ENCODE data around the gene ATG14.
"Not testable (repeated sequence)": the region's sequence is repeated elsewhere in the genome, so short reads cannot be mapped to it uniquely, and the experiment has no call there.

ATG14 gene

DNA sequence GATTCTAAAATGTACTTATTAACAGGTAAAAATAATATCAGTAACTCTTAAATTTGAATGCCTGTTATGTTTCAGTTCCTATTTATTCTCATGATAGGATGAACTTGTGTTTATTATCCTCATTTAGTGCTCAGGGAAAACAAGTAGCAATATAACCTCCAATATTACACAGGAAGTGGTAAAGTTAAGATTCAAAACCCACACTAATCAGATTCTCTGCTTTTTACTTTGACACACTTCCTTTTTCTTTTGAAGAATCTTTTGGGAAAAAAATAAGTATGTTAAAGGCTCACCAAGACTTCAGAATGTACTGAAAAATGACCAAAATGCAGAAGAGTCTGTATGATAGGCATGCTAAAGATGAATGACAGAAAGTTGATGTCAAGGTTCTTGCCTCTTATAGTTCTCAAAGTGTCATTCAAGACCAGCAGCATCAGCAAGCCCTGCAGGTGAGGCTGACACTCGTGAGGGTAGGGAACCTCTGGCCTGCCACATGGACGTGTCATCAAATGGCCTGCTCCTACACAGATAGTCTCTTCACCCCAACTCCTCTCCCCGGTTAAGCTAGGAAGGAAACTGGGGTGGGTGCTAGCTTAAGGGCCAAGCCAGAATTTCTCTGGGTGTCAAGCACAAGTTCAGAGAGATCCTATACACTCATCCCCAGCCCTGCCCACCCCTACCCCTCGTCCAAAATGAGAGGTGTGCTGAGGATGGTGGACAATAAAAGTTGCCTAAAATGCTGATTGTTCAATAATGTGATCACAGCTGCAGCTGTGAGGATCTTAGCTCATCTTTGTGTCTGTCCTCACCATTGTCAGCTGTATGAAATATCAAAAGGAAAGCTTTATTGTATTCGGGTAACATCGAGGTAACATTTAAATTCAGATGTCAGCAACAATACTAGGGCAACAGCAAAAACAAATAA lies 22.5 kb upstream of the ATG14 start:
- DNase-seq (ENCODE audit: low read depth in 2 of 2), result no peak

DNA sequence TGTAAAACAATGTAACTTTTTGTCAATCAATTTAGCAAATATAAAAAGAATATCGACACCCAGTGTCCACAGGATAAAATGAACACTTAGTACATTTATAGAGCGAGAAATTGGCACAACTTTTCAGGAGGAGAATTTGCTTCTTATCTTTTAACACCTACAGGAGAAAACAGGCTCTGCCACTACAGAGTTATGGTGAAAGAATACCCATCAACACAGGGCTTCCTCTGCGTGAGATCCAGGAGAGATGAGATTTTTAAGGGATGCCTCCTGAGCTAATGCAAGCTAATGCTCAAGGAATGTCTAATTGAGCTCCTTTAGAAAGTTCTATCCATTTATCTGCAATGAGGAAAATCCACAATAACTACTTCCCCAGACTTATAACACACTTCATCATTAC lies 21.0 kb upstream of the ATG14 start:
- no peak for DNase-seq (ENCODE audit: low read depth in 2 of 2)

- peak in 1 of 2 donors; percentile 19 for DNase-seq (ENCODE audit: low read depth in 2 of 2)
Measured at GRCh38 chr14:55430024-55430690, 18.5 kb upstream of the ATG14 start.

- DNase-seq (ENCODE audit: low read depth in 2 of 2), result no peak
Measured at GRCh38 chr14:55427439-55427838, 15.8 kb upstream of the ATG14 start.

DNA sequence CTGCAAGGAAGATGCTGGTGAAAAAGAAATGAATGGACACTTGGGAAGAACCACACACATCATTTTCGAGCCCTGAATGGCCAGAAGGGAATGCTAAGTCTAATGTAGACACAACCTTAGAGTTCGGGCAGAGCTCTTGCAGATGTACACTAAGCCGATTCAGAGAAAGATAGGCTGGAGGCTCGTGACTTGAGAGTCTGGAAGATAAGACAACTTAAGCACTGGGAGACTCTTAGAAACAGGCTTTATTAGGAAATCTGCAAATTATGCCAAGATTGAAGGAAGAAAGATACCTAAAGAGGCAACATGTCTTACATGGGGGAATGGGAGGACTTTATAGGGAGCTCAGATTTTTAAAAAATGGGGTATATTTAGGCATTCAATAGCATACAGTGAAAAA lies 15.3 kb upstream of the ATG14 start:
- no peak for DNase-seq (ENCODE audit: low read depth in 2 of 2)

DNA sequence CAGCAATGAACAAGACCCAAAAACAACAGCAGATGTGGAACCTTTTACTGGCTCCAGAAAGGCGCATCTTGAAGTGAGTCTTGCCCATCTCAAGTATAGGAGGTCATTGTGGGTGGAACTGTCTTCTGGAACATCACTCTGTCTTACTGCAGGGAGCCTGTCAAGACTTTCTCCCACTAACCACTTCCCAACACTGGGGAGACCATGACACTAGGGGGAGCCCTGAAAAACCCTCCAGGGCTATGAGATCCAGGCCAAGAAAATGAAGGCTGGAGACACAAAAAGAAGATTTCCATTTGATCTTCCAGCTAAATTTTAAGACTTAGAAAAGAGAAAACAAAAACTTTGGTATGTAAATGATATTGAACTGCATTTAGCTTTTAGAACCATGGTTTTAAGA lies 13.5 kb upstream of the ATG14 start:
- DNase-seq (ENCODE audit: low read depth in 2 of 2), result no peak

DNA sequence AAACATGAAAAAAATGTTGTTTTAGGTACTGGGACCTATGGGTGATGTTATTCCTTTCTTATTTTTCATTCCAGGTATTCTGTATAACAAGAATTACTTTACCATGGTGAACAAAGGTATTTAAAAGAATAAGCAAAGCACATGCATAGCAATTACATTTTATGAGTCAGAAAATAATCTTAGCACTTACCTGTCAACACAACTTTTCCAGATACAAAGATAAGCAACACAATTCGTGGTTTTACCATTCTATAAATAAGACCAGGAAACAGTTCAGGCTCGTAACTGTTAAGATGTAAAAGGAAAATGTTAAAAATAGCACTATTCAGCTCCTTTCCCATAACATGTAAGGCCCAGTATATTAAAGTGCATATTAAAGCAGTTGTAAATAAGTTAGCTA lies 12.3 kb upstream of the ATG14 start:
- no peak for DNase-seq (ENCODE audit: low read depth in 2 of 2)

DNA sequence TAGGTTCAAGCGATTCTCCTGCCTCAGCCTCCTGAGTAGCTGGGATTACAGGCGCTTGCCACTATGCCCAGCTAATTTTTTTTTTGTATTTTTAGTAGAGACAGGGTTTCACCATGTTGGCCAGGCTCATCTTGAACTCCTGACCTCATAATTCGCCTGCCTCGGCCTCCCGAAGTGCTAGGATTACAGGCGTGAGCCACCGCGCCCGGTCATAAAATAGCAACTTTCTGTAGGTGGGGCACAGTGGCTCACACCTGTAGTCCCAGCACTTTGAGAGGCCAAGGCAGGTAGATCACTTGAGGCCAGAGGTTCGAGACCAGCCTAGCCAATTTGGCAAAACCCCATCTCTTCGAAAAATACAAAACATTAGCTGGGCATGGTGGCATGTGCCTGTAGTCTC lies 10.7 kb upstream of the ATG14 start:
- DNase-seq (ENCODE audit: low read depth in 2 of 2), result not testable (repeated sequence)

DNA sequence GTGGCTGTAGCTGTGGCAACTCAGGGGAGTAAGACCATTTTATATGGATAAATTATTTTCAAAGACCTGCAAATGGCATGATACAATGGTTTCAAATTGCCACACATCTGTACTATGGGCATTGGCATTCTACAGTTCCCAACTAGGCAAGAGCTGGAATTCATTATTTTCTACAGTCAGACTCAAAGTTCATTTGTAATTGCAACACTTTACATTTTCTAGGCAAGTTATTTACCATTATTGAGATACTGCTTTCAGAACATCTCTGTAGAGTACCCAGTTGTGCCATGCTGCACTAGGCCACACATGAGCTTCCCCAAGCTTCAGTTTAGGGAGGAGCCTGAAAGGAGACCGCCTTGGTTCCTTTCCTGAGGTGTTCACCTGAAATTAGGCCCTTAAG lies 8.0 kb upstream of the ATG14 start:
- DNase-seq (ENCODE audit: low read depth in 2 of 2), result no peak

DNA sequence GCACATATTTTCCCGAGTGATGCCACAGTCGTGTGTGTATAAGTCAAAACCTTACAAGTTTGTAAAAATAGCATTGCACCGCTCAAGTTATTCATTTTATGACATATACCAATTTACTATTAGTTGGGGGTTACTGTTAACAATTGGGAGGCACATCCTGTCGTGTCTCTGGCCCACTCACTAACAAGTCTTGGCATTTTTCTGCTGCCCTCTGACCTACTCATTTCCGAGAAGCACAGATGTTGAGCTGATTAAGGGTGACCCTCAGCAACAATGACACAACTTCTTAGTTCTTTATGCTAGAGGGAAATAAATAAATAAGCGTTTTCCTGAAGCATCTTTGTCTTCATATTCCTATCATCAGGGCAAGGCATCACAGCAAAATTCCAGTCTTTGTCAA lies 6.8 kb upstream of the ATG14 start:
- no peak for DNase-seq (ENCODE audit: low read depth in 2 of 2)

DNA sequence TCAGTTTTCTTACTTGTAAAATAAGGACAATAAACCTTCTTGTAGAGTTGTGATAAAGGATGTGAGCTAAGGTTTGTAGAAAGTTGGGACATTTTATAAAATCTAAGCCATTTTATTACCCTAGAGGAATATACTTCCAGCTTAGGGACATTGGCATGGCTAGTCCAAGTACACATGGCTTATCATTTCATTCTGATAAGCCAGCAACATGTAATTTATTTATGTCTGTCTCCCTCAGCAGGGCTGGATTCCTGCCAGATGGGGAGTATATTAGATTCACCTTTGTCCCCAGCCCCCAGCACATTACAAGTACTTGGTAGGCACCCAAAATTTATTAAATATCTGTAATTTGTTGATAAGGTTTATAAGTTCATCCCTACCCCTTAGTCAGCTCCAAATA lies 6.3 kb upstream of the ATG14 start:
- no peak for DNase-seq (ENCODE audit: low read depth in 2 of 2)

DNA sequence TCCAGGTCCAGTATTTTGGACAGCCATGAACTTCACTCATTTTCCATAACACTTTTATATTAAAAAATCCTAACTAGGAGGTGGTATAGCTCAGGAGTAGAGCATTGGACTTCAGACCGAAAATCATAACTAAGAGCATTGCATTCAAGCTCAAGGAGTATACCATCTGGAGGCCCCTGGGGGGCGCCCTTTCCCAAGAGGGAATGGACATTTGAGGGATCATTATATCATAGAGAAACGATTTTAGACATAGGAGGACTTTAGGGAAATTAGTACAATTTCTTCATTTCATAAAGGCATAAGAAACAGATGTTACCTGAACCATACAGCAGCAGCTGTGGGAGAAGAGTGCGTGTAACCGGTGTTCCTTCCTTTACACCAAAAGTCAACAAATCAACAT lies 5.2 kb upstream of the ATG14 start:
- DNase-seq (ENCODE audit: low read depth in 2 of 2), result no peak

DNA sequence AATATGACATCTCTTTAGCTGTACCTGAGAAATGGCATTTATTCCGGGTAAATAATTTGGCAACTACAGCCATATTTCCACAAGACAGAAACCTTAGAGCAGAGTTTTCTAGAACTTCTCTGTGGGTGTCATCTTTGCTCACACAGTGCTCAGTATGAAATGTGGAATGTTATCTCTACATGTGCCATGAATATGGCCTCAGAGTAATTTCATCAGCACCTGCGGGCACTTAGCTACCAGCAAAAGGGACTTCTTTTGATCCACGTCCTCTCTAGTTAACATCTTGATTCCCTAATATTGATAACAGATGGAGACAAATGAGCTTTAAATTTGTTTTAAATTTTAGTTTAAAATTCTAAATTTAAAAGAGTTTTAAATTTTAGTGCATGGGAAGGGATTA lies 2.9 kb upstream of the ATG14 start:
- DNase-seq (ENCODE audit: low read depth in 2 of 2), result no peak

DNA sequence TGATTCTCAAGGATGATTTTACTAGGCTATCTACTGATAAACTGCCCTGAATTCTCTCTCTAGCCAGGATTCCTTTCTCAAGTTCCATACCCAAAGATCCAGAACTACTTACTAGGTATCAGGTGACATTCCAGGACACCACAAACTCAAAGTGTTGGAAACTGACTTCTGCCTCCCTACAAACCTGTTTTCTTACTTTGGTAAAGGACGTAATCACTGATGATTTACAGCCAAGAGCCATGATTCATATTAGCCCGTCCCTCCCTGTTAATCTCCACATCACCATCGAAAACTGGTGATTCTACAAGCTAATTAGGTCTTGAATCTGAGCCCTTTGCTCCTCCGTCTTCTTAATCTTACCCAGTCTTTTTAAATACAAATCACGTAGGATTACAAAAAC lies 1.0 kb upstream of the ATG14 start:
- DNase-seq (ENCODE audit: low read depth in 2 of 2), result no peak

GRCh38 chr14:55410876-55411275 lies 754 bp downstream of the ATG14 start:
- no peak for DNase-seq (ENCODE audit: low read depth in 2 of 2)

GRCh38 chr14:55404173-55404854 lies 7.3 kb downstream of the ATG14 start:
- no peak for DNase-seq (ENCODE audit: low read depth in 2 of 2)

DNA sequence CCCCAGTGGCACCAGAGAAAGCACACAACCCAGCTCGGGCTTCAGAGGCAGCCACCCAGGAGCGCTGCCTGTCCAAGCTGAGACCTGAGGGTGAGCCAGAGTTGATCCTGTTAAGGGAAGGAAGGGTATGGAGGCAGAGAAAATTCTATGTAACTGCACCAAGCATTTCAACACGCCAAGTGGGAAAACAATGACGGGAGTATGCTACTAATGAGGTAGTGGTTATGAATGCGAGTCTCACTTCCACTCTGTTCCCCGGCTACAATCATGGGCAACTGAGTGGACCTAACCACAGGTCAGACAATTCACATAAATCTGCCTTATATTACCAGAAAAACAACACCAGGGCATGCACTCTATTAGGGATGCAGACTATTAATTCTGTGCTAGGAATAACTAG lies 9.9 kb downstream of the ATG14 start:
- no peak for DNase-seq (ENCODE audit: low read depth in 2 of 2)

- DNase-seq (ENCODE audit: low read depth in 2 of 2), result no peak
Measured at GRCh38 chr14:55399852-55400251, 11.8 kb downstream of the ATG14 start.

- DNase-seq (ENCODE audit: low read depth in 2 of 2), result no peak
Measured at GRCh38 chr14:55399183-55399582, 12.4 kb downstream of the ATG14 start.

DNA sequence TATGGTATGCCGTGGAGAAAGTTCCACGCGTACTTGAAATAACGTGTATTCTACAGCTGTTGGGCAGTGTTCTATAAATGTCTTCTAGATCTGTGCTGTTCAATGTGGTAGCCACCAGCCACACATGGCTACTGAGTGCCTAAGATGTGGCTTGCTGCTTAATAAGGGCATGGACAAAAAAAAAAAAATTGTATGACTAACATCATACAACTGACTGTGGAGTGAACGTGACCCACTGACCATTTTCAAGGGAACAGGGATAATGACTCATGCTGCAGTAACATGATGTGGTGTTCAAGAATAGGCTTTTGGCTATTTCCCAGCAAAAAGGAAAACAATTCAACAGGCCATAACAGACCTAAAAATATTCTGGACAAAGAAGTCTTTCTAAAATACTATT lies 13.0 kb downstream of the ATG14 start:
- DNase-seq (ENCODE audit: low read depth in 2 of 2), result no peak

DNA sequence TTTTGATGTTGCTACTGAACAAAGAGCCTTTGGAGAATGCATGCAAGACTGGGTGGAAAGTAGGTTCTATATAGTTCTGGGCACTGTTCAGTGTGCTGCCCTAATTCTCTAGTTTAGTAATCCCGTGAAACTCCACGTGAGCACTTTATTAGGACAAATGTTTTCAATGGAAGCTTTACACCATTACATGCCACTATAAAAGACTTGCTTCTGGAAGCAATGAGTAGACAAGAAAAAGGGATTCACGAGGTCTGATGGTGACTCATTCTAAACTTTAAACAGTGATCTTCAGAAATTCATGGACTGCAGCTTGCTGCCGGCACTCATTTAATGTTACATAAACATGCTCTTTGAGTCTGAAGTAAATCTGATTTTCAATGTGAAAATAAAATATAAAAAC lies 22.3 kb downstream of the ATG14 start:
- no peak for DNase-seq (ENCODE audit: low read depth in 2 of 2)

DNA sequence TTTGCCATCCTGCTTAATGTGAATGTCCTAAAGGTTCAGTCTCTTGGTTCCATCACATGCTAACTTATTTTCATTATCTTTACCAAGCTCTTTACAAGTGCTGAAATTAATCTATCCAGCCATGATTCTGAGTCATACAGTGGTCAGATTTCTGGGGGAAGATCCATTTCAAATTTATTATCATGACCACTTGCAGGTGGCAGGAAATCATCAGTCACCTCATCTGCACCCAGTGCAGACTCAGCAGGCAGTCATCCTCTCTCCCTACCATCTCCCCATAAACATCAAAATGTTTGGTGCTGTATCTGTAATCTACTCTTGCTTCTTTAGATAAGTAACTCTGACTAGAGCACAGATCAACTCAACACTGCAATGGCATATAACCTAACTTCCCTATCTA lies 23.5 kb downstream of the ATG14 start:
- DNase-seq (ENCODE audit: low read depth in 2 of 2), result no peak

DNA sequence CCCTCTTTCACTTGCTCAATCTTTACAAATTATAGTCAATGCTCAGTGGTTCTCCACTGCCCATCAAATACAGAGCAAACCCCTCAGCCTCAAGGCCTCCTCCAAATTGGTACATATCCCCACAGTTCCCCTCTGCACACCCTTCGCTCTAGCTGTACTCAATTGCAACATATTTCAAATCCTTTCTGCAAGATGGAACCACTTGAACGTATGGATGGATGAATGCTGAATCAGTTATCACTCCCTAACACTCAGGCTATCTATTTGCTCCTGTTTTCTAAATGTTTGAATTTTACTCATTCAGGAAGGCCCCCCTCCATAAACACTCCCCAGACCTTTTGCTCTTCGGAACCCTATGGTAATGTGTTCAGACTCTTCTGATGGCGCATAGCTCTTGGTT lies 24.5 kb downstream of the ATG14 start:
- no peak for DNase-seq (ENCODE audit: low read depth in 2 of 2)

All from stimulated activated CD8-positive, alpha-beta memory T cell treated with anti-CD3 and anti-CD28 coated beads, Interleukin-15, amount 100 ng/mL, for 4 hours (primary cell).